GM20431 (cell line): ENCODE data around the gene KRT16.
"Not testable (repeated sequence)": the region's sequence is repeated elsewhere in the genome, so short reads cannot be mapped to it uniquely, and the experiment has no call there.

ENCODE experiments used
- in situ Hi-C: fragments of 300-500 bp; cut with MseI, MboI; formaldehyde crosslinking; loops from one replicate; pipeline ENCODE4 v1.15.0; 2020; ENCODE audit warnings: low sequenced_read_pairs; ENCODE audit not compliant: unreplicated experiment

The KRT16 gene

DNA sequence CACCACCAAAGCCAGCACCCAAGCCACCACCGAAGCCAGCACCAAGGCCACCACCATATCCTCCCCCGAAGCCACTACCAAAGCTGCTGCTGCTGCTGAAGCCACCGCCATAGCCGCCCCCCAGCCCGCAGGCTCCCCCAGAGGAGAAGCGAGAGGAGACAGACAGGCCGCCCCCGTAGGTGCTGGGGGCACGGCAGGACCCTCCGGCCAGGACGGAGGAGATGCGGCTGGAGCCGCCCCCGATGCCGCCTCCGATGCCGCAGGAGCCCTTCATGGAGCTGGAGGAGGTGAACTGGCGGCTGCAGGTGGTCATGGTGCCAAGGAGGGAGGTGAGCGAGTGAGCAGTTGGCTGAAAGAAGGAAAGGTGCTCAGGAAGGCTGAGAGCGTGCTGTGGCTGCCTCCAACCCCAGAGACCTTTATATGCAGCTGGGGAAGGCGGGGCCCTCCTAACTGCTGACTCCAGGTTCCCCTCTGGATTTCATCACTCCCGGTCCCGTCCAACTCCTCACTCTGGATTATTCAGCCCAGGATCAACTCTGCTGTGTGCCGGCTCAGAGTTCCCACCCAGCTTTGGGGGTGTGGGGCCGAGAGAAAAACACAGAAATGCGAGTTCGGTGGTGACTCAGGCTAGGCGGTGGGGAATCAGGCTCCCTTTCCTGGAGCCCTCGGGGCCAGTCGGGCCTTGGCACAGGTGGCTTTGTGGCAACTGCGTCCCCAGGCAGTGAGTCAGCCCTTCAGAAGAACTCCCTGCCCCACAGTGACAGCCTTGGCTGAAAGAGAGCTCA is at the start of gene KRT16:
Gene KRT16, minus strand, starts transcription at position 392 of the 785 bp plus-strand sequence. Its CDS starts 79 bp downstream, at position 313.
- in situ Hi-C loops: not testable (repeated sequence)

DNA sequence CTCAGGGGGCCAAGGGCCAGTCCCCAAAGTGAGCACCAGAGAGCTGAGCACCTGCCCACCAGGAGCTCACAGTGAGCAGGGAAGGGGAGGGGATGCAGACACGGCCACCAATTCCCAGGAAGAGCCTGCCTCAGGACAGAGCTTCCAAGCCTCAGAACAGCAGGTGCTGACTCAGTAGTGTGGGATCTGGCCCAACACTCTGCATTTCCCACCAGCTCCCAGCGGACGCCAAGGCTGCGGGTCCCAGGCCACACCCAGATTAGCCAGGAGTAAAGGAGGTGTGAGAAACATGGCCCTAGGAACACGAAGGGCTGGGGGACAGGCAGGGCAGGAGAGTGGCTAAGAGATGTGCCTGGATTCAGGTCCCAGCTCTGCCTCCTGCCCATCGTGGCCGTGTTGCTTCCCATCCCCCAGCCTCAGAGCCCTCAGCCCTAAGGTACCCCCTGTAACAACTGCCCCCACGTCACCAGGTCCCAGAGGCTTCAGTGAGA is 47.7 kb upstream of the KRT16 start:
- in situ Hi-C loops: no loop called here

DNA sequence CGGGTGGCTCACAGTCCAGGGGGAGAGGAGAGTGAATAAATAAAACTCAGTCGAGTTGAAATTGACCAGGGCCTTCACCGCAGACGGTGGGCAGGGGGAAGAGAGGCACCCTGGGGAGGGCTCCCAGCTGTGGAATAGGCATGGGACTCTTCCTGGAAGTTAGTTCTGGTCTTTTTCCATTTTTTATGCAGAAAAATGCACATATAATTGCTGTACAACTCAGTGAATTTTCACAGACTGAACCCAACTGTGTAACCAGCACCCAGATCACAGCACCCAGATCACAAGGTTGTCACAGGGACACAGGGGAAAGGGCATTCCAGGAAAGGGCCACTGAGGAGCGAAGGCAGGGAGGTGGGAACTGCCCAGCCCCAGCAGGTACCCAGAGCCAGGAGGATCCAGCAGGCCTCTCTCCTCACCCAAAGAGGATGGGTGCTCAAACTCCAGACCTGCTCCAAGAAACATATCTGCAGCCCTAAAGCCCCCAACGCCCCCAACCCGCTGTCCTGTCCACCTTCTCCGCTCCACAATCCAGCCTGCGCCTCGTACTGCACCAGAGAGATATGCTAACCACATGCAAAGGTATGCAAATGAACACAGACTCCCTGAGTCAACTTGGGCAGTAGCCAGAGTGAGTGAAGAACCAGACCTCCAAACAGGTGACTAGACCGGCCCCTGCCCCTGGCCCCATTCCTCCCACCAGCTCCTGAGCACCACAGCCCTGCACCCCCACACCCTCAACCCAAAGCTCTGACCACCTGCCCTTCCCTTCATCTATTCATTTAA is 47.1 kb upstream of the KRT16 start:
- in situ Hi-C loops: no loop called here

DNA sequence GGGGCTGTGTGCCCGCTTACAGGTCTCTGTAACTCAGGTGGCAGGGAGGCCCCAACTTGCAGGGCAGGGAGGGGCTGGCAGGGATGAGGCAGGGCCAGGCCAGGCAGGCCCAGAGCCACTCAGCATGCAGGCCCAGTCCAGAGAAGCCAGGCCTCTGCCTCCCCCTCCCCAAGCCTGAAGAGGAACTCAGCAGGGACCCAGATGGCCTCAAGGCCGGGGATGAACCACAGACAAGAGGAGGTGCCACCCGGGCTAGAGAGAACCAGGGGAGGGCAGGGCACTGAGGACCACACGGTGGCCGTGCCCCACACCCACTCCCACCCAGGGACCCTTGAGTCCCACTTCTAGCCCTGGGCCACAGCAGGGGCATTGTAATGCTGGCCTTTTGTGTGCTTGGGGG is 46.3 kb upstream of the KRT16 start:
- in situ Hi-C loops: no loop called here

DNA sequence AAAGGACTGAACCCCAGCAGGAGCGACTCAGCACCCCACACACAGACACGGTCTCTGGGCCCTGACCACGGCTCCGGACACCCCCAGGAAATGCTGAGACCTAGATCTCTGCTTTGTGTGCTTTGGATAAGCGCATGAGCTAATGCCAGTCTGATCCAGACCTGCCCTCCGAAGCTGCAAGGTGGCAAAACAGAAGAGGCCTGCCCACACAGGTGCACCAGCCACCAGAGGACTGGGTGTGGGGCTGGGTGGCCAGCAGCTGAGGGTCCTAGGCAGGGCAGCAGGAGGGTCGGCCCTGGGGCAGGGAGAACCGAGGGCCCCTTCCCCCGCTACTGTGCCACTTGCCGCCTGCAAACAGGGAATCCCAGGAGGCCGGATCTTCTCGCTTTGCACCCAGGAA is 45.4 kb upstream of the KRT16 start:
- in situ Hi-C loops: no loop called here

DNA sequence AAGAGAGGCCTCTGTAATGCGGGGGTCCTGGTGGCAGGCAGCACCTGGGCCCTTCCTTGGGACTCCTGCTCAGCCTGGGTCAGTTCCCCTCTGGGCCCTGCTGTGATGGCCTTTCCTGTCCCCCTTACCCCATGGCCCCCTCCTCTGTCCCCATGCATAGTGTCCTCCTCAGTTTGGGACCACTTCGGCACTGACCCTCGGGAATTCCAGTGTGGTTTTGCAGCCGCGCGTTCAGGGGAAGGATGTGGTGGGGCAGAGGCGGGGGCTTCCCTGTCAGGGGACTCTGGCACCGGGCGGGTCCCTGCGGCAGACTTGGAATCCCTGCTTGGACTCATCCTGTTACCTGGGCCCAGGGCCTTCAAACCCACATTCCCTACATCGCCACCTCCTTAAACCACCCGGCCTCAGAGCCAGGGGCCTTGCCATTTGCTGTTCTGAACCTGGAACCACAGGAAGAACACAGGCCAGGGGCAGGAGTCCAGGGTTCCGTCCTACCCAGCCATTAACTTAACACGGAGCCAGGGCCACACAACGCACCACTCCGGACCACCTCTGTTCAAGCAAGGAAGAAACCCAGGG is 44.7 kb upstream of the KRT16 start:
- in situ Hi-C loops: no loop called here

DNA sequence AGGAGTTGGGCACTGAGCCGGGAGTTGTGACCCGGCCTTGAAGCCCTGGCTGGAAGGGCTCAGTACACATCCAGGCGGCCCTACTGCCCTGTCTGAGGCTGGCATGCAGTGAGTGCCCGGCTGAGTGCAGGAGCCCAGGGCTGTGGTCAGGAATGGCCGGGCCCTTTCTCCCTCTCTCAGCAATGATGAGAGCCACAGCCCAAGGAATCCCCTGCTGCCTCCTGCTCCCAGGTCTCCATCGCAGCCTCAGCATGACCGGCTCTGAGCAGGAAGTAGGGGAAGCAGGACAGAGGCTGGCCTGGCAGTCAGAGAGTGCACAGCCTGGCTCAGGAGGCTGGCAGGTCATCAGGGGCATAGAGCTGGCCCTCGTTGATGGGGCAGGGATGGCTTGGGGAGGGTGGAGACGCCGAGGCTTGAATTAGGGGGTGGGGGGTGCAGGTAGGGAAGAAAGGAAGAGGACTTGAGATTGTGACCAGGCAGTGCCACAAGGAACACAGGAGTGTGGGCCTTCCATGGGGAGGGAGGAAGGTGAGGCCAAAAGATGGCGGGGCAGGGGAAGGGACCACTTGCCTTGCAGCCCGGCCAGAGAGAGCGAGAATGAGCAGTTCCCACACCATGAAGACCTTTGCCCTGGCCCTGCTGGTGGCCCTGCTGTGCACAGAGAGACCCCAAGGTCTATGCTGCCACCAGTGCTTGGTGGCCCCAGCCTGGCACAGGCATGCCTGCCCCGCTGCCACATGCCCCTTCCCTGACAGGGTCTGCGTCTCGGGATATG is 43.9 kb upstream of the KRT16 start:
- in situ Hi-C loops: no loop called here

DNA sequence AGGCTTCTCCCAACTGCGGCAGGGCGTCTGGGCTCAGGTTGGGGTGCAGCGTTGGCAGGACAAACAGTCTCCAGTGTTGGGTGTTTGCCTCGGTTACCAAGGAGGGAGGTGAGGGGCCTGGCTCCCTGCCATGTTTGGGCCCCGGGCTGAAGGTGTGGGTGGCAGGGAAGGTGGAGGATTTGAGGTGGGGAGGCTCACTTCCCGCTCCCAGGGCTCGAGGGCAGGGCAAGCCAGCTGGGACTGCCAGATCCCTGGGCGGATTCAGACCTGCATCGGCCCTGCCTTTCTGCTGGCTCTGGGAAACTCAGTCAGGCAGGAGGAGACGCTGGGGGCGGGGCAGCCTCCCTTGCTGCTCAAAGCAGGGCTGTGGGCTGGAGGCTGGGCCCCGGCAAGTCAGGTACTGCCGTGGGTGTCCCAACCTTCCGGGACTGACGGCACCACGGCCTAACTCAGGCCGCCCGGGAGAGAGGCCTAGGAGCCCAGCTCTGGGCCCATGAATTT is 43.1 kb upstream of the KRT16 start:
- in situ Hi-C loops: no loop called here

DNA sequence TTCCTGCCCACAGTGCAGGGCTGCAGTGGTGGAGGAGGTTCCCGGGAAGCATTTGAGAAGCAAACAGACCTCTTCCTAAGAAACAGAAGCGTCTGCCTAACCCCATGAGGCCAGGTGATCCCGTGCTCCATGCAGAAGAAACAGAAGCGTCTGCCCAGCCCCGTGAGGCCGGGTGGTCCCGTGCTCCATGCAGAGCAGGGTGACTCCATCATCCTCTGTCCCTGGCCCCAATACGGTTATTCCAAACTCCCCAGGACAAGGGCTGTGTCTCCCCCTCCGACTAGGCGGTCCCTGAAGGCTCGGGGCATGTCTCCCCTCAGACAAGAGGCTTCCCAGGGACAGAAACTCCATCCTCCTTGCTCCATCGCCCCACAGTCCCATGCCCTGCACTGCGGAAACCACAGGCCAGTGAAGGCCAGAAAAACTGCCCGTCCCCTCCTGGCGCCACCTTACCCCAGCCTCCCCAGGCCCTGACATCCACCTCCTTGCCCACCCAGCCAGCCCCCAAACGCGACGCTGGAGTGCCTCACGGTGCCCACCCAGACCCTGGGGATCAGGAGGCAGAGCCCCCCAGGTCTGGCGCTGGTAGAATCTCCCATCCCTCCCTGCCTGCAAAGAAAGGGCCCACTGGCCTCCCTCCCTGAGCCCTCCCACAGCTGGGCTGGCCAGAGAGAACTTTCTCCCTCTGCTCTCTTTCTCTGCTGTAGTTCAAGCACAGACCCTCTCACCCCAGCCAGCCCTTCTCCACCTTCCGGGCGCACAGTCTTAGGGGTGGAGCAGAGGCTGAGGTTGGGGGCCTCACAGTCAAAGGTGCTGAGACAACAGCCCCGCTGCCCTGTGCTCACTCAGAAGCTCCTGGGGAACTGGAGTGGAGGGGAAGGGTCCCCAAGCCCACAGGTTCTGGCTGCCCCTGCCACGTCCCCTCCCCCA is 42.4 kb upstream of the KRT16 start:
- in situ Hi-C loops: no loop called here

DNA sequence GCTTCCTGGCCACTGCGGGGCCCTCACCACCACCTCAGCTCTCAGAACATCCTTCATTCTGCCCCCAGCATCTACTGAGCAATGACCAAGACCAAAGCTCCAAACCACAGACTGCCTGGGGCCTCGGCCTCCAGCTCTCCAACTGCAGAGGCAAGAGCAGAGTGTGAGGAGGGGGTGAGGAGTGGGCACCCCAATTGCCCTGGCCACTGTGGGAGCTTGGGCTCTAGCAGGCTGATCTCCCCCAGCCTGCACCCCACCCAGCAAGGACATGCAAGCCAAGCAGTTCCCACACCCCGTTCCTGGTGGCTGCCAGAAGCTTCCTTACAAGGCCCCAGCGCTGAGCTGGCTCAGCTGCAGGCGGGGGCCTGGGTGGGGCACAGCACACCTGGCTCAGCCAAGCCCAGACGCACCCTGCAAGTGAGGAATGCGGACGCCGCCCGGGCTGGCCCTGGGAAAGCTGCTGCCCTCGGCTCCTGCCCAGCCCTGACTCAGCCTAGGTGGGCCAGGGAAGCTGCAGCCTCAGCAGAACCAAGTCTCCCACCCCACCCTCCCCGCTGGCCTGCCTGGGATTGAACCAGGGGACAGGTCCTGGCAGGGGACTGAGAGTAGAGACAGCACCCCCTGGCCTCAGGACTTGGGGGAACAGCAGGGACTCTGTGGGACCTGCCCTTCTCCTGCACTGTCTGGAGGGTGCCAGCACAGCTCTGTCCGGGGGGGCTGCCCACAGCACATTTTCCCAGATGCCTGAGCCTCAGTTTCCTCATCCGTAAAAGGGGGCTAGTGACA is 41.5 kb upstream of the KRT16 start:
- in situ Hi-C loops: no loop called here

DNA sequence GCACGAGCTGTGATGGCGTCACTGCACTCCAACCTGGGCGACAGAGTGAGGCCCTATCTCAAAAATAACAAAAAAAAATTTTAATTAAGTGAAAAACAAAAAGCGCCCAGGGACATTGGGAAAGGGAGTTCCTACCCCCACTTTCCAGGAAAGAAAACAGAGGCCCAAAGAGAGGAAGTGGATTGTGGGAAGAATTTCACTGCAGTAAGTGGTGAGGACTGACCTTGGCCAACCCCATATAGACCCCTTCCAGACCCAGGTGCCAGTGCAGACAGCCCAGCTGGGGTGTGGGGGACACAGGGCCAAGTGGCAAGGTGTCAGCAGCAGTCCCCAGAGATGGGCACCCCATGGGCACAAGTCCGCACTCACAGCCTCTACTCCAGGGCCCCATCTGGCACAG is 40.9 kb upstream of the KRT16 start:
- in situ Hi-C loops: no loop called here

DNA sequence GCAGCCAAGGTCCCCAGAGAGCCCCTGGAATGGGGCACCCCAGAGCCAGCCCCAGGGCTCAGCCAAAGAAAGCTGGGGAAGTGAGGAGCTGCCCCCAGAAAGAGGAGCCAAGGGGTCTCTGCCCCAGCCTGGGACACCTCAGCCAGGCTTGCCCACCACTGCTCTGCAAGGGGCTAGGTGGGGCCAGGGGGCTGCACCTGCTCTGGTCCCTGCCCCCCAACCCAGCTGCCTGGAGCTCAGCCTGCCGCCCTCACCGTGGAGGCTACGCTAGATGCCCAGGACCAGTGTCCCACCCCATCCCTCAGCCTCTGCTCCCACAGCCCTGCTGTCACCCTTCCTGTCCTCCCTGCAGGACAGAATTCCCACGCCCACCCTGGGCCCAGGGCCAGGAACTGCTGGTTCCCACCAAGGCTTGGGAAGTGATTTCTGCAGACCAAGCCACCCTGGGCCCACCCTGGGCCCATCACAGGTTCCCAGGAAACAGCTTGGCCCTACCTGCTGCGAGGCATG is 39.9 kb upstream of the KRT16 start:
- in situ Hi-C loops: no loop called here

DNA sequence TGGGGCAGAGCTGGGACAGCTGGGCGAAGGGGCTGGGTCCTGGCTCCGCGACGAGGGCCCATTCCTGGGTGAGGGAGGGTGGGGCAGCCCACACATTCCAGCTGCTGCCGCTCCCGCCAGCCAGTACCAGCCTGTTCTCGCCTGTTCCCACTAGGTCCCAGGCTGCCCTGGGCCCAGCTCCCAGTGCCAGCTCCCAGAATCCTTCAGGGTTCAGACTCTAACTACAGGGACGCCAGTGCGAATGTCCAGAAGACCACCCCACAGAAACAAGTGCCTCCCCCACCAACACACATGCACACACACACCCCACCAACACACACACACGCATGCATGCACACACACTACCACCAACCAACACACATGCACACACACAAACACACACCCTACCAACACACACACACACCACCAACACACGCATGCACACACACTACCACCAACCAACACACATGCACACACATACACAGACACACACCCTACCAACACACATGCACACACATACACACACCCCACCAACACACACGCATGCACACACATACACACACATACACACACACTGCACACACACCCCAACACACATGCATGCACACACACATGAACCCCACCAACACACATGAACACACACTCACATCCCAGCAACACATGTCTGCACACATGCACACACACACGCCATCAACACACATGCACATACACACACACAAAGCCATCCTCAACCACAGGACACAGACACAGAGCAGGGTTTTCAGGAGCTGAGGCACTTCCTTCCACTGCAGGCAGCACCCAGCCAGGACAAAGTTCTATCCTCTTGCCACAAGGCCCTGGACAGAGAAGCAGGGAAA is 39.3 kb upstream of the KRT16 start:
- in situ Hi-C loops: no loop called here

DNA sequence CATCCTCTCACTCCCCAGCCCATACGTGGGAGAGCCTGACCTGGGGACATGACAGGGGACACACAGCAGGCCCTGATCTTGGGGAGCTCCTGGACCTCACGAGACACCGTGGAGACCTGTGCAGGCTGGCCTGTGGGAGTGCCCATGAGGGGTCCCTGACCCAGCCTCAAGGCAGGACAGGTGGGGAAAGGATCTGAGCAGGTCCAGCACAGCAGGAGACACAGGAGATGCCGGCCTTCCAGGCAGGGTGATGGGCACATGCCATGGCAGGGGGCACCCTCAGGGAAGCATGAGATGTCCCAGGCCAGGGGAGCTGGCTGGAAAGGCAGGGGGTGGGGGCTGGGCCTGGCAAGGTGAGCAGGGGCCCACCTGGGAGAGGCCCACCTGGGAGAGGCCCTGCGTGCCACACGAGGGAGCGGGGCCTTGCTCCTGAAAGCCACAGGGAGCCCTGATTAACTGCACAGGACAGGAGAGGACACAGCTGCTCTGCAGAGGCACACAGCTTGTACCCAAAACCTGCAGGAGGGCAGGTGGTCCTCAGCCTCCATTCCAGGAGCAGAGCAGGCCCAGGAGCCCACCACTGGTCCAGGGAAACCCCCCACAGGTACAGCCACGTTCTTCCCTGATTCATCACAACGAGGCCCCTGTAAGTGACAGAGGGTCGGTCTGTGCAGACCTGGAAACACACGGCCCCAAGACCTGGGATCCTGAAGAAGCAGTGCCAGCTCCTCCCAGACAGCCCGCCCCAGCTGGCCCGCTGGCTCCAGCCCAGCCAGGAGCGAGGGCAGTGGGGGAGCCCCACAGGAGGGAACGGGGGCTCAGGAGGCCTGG is 38.4 kb upstream of the KRT16 start:
- in situ Hi-C loops: no loop called here

DNA sequence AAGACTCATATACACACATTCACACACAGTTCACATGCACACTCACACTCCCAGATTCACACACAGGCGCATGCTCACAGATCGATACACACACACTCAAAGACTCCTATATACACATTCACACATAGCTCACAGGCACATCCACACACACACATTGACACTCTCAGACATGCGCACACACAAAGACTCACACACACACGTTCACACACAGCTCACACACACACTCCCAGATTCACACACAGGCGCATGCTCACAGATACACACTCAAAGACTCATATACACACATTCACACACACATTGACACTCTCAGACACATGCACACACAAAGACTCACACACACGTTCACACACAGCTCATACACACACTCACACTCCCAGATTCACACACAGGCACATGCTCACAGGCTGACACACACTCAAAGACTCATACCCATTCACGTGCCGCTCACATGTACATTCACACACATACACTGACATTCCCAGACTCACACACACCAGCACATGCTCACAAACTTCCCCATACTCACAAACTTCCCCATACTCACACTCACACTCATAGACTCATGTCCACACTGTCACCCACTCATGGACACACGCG is 37.5 kb upstream of the KRT16 start:
- in situ Hi-C loops: no loop called here
